ENCODE data around the gene PTPRCAP.

Gene PTPRCAP

DNA sequence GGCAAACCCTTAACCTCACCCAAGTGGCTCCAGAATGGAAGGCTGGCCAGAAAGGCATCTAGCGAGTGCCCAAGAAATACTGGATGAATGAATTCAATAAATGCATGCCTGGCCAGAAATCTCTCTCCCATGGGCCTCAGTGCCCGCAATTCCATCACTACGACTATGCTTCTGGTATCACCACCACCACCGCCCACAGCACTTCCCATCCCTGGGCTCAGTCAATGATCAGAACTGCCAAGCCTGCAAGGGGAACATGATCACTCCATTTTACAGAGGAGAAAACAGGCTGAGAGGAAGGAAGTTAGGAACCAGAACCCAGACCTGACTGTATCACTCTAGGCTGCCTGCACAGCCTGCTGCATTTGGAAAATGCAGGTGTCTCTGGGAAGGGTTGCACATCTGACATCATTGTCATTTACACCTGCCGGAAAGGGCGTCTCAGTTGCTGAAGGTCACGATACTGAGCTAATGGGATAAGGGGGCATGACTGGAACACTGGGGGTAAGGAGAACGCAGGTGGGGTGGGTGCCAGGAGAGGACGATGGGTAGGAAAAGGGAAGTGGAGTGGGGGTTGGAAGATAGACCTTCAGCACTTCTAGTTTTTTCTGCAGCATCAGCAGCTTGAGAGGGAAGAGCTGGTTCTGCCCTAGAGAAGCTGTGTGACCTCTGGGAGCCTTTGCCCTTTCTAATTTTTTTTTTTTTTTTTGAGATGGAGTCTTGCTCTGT is 11.8 kb upstream of the PTPRCAP start:
- no peak overlapping the region for H3K4me2 ChIP-seq
- no peak overlapping the region for H2AFZ ChIP-seq (ENCODE audit: low read depth)
- TF ChIP-seq, protein P1, sequence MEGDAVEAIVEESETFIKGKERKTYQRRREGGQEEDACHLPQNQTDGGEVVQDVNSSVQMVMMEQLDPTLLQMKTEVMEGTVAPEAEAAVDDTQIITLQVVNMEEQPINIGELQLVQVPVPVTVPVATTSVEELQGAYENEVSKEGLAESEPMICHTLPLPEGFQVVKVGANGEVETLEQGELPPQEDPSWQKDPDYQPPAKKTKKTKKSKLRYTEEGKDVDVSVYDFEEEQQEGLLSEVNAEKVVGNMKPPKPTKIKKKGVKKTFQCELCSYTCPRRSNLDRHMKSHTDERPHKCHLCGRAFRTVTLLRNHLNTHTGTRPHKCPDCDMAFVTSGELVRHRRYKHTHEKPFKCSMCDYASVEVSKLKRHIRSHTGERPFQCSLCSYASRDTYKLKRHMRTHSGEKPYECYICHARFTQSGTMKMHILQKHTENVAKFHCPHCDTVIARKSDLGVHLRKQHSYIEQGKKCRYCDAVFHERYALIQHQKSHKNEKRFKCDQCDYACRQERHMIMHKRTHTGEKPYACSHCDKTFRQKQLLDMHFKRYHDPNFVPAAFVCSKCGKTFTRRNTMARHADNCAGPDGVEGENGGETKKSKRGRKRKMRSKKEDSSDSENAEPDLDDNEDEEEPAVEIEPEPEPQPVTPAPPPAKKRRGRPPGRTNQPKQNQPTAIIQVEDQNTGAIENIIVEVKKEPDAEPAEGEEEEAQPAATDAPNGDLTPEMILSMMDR (conservative IDR thresholded peaks at IDR 0.05; ENCODE audit: low read depth, low read length): no peak

DNA sequence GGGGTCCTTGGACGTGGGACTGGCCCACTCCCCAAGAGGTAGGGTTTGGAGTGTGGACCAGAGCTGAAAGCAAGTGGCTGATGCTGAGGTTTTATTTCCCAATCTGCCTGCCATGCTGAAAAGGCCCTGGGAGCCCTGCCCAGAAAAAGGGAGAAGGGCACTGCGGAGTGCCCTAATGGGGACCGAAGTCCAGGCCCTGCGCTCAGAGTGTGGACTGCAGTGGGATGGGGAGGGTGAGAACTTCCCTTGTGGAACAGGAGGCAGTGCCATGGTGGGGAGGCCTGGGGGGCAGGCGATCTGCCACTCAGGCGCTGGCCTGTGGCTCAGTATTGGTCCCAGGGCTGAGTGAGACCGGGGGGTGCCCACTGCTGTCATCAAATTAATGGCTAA is 10.7 kb upstream of the PTPRCAP start:
- Histone ChIP-seq H3K79me2 (ENCODE audit: insufficient read depth, low read depth) (no peaks in the 10 kb centered on the region), H3K4me1 (ENCODE audit: low read depth, poor library complexity, severe bottlenecking) (no peaks in the 10 kb centered on the region), H4K20me1 (ENCODE audit: insufficient read depth) (no peaks in the 10 kb centered on the region), H3K36me3 (ENCODE audit: insufficient read depth) (no peaks in the 10 kb centered on the region), H3K27ac (no peak overlapping the region), H3K4me3 (IDR thresholded peaks at IDR 0.05; ENCODE audit: insufficient read depth, low read depth, low read length) (no peak overlapping the region), H3K27me3 (ENCODE audit: insufficient read depth, low read depth) (peaks cover 30% of the 10 kb centered on the region), H3K4me2 (no peak overlapping the region), H3K9ac (no peak overlapping the region), H2AFZ (ENCODE audit: low read depth) (no peak overlapping the region)
- TF ChIP-seq, protein P1 (conservative IDR thresholded peaks at IDR 0.05; ENCODE audit: low read depth, low read length): no peak

More for the DNA sequence above, 11.8 kb upstream of the PTPRCAP start:
- Histone ChIP-seq H3K9ac (no peak overlapping the region), H3K4me3 (IDR thresholded peaks at IDR 0.05; ENCODE audit: insufficient read depth, low read depth, low read length) (no peak overlapping the region), H3K36me3 (ENCODE audit: insufficient read depth) (no peaks in the 10 kb centered on the region), H3K27ac (no peak overlapping the region), H3K4me1 (ENCODE audit: low read depth, poor library complexity, severe bottlenecking) (no peaks in the 10 kb centered on the region), H3K79me2 (ENCODE audit: insufficient read depth, low read depth) (no peaks in the 10 kb centered on the region), H3K27me3 (ENCODE audit: insufficient read depth, low read depth) (peaks cover 30% of the 10 kb centered on the region), H4K20me1 (ENCODE audit: insufficient read depth) (no peaks in the 10 kb centered on the region)

GRCh38 chr11:67445515-67445914 is 8.0 kb upstream of the PTPRCAP start:
- TF ChIP-seq, protein P1 (conservative IDR thresholded peaks at IDR 0.05; ENCODE audit: low read depth, low read length): no peak
- Histone ChIP-seq H2AFZ (ENCODE audit: low read depth) (no peak overlapping the region), H4K20me1 (ENCODE audit: insufficient read depth) (no peaks in the 10 kb centered on the region), H3K4me2 (no peak overlapping the region), H3K36me3 (ENCODE audit: insufficient read depth) (no peaks in the 10 kb centered on the region), H3K79me2 (ENCODE audit: insufficient read depth, low read depth) (no peaks in the 10 kb centered on the region), H3K27me3 (ENCODE audit: insufficient read depth, low read depth) (peaks cover 30% of the 10 kb centered on the region), H3K4me1 (ENCODE audit: low read depth, poor library complexity, severe bottlenecking) (no peaks in the 10 kb centered on the region), H3K9ac (no peak overlapping the region), H3K27ac (no peak overlapping the region), H3K4me3 (IDR thresholded peaks at IDR 0.05; ENCODE audit: insufficient read depth, low read depth, low read length) (no peak overlapping the region)

- Histone ChIP-seq H2AFZ (ENCODE audit: low read depth) (no peak overlapping the region), H3K9ac (no peak overlapping the region), H3K79me2 (ENCODE audit: insufficient read depth, low read depth) (no peaks in the 10 kb centered on the region), H3K27ac (no peak overlapping the region), H3K36me3 (ENCODE audit: insufficient read depth) (no peaks in the 10 kb centered on the region), H3K27me3 (ENCODE audit: insufficient read depth, low read depth) (peaks cover 25% of the 10 kb centered on the region), H4K20me1 (ENCODE audit: insufficient read depth) (no peaks in the 10 kb centered on the region), H3K4me3 (IDR thresholded peaks at IDR 0.05; ENCODE audit: insufficient read depth, low read depth, low read length) (no peak overlapping the region), H3K4me2 (no peak overlapping the region), H3K4me1 (ENCODE audit: low read depth, poor library complexity, severe bottlenecking) (no peaks in the 10 kb centered on the region)
- TF ChIP-seq, protein P1 (conservative IDR thresholded peaks at IDR 0.05; ENCODE audit: low read depth, low read length): no peak
Measured at GRCh38 chr11:67442504-67443404, 5.3 kb upstream of the PTPRCAP start.

Data from KMS-11 (cell line).